ENCODE measurements around the gene ABCC4.

GRCh38 chr13:95146486-95146885 lies 154.8 kb downstream of the ABCC4 start:
- TF ChIP-seq ZFX (IDR thresholded peaks at IDR 0.05) (no peak), CTCF (conservative IDR thresholded peaks at IDR 0.05) (no peak)
